ENCODE results near the gene SH3PXD2A. TPM values are rescaled to one million over a fixed set of nuclear protein-coding genes. Genes with fewer than 3 reads are reported as not detected.

SH3PXD2A gene
- total RNA-seq, 1 donor from 2014 or later = 30.3 TPM

DNA sequence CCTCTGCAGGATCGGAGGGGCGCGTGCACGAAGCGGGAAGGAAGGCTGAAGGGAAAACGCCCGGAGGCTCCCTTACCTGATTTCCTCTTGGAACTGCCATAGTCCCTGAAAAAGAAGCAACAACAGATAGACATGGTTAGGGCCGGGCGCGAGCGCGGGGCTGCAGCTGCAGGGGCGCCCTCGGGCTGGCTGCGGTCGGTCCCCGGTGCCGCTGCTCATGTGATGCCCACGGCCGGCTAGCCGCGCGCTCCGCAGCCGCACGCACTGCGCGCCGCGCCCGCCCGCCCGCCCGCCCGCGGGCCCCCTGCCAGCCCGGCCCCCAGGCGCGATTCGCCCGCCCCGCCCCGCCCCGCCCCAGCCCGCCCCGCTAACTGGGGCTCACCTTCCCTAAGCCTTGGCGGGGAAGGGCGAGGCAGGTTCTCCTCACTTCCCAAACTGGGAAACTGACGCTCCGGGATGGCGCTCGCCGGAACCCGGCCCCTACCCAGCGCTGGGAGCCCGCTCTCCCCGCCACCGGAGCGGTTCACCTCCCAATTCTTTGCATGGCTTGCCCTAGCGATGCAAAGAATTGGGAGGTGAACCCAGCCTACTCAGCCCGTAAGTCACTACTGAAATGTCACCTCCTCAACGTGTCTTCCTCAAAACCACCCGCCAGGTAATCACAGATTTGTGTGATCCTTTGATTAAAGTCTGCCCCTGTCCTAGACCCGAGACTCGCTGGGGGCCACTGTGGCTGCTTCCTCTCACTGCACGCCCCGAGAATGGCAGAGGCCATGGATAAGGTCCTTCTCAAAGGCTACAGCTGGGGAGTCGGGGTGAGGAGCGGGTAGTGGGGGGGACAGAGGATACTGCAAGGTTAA lies 162.2 kb downstream of the SH3PXD2A start:
- H3K4me1 ChIP-seq (ENCODE audit: control insufficient read depth in 3 of 3, insufficient read depth in 3 of 3, low read length in 3 of 3) = peaks cover 19 to 40% (median 20%) of the 10 kb centered on the region in 3 donors
- peak overlapping the region in 2 of 3 donors; percentile 14 to 25 for H3K9ac ChIP-seq (ENCODE audit: low read depth in 1 of 3, low read length in 3 of 3)
- no peak overlapping the region for H3K27ac ChIP-seq (ENCODE audit: low read depth, low read length)

DNA sequence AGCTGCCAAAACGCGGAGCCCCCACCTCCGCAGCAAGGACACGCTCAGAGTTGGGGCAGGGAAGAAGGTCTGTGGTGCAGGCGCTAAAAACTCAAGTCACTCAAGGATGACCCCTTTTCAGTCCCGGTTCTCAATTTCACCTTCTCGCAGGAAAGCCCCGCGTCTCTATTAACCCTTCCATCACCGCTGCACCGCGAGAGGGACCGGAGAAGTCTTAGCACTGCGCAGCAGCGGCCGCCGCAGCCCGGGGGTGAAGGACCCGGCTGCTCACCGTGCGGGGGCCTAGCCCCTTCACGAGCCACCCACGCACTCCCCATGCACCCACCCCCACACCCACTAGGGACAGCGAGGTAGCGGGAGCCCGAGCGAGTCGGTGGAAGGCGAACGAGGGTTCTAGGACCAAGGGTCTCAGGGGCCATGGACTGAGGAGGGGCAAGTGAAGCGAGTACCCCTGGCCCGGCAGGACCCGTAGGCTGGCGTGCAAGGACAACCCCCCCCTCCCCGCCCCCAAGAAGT lies 162.9 kb downstream of the SH3PXD2A start:
- no peak overlapping the region for H3K9ac ChIP-seq (ENCODE audit: low read depth in 1 of 3, low read length in 3 of 3)
- H3K36me3 ChIP-seq (ENCODE audit: control insufficient read depth in 3 of 3, insufficient read depth in 3 of 3, low read length in 3 of 3) = no peaks in the 10 kb centered on the region
- peaks cover 19 to 40% (median 20%) of the 10 kb centered on the region in 3 donors for H3K4me1 ChIP-seq (ENCODE audit: control insufficient read depth in 3 of 3, insufficient read depth in 3 of 3, low read length in 3 of 3)
- H3K27me3 ChIP-seq (ENCODE audit: control insufficient read depth in 3 of 3, insufficient read depth in 3 of 3, low read length in 3 of 3) = no peaks in the 10 kb centered on the region
- H3K27ac ChIP-seq (ENCODE audit: low read depth, low read length) = no peak overlapping the region
- no peaks in the 10 kb centered on the region for H3K9me3 ChIP-seq (ENCODE audit: control insufficient read depth in 3 of 3, low read length in 3 of 3)
- peak overlapping the region in 1 of 3 donors; percentile 23 for H3K4me3 ChIP-seq (ENCODE audit: low read length in 3 of 3)

More for the DNA sequence above, 162.2 kb downstream of the SH3PXD2A start:
- H3K4me3 ChIP-seq (ENCODE audit: low read length in 3 of 3) = peak overlapping the region; percentile 32 to 56 (median 43)
- no peaks in the 10 kb centered on the region for H3K9me3 ChIP-seq (ENCODE audit: control insufficient read depth in 3 of 3, low read length in 3 of 3)
- H3K36me3 ChIP-seq (ENCODE audit: control insufficient read depth in 3 of 3, insufficient read depth in 3 of 3, low read length in 3 of 3) = no peaks in the 10 kb centered on the region
- no peaks in the 10 kb centered on the region for H3K27me3 ChIP-seq (ENCODE audit: control insufficient read depth in 3 of 3, insufficient read depth in 3 of 3, low read length in 3 of 3)

DNA sequence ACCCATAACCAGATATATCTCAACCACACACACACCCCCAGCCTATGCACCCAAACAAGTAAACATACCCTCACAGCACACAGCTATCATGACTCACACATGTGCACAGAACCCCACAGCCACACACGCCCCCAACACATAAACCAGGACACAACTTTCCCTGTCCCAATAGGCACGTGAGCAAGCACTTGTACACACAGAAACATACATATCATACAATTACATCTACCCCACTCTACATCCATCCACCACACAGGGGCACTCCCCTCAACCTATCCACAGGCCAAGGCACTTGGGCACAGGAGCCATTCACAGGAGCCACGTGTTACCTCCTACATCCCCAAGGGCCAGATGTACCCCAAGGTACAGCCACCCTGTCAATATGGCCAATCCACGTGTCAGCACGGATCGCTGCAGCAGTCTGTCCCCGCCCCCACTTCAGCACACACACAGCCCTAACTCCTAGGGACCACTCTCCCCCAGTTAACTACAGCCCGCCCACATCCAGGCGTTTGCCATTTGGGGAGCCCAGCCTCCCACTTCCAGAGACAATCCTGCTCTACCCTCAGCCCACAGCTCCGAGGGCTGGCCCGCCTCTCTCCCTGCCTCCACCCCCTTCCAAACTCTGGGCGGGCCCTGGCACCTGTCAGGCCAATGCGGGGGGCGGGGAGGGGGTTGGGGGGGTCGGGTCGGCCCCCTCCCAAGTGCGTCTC lies 163.5 kb downstream of the SH3PXD2A start:
- Histone ChIP-seq H3K4me3 (ENCODE audit: low read length in 3 of 3) (no peak overlapping the region), H3K27ac (ENCODE audit: low read depth, low read length) (no peak overlapping the region), H3K27me3 (ENCODE audit: control insufficient read depth in 3 of 3, insufficient read depth in 3 of 3, low read length in 3 of 3) (no peaks in the 10 kb centered on the region), H3K36me3 (ENCODE audit: control insufficient read depth in 3 of 3, insufficient read depth in 3 of 3, low read length in 3 of 3) (no peaks in the 10 kb centered on the region), H3K9ac (ENCODE audit: low read depth in 1 of 3, low read length in 3 of 3) (peak overlapping the region in 1 of 3 donors; percentile 16), H3K4me1 (ENCODE audit: control insufficient read depth in 3 of 3, insufficient read depth in 3 of 3, low read length in 3 of 3) (peaks cover 17 to 36% (median 19%) of the 10 kb centered on the region in 3 donors), H3K9me3 (ENCODE audit: control insufficient read depth in 3 of 3, low read length in 3 of 3) (no peaks in the 10 kb centered on the region)

GRCh38 chr10:103691267-103691666 lies 164.1 kb downstream of the SH3PXD2A start:
- Histone ChIP-seq H3K4me1 (ENCODE audit: control insufficient read depth in 3 of 3, insufficient read depth in 3 of 3, low read length in 3 of 3) (peaks cover 11 to 32% (median 14%) of the 10 kb centered on the region in 3 donors), H3K9me3 (ENCODE audit: control insufficient read depth in 3 of 3, low read length in 3 of 3) (no peaks in the 10 kb centered on the region), H3K4me3 (ENCODE audit: low read length in 3 of 3) (no peak overlapping the region), H3K36me3 (ENCODE audit: control insufficient read depth in 3 of 3, insufficient read depth in 3 of 3, low read length in 3 of 3) (no peaks in the 10 kb centered on the region), H3K27ac (ENCODE audit: low read depth, low read length) (no peak overlapping the region), H3K27me3 (ENCODE audit: control insufficient read depth in 3 of 3, insufficient read depth in 3 of 3, low read length in 3 of 3) (no peaks in the 10 kb centered on the region), H3K9ac (ENCODE audit: low read depth in 1 of 3, low read length in 3 of 3) (peak overlapping the region in 1 of 3 donors; percentile 16)

DNA sequence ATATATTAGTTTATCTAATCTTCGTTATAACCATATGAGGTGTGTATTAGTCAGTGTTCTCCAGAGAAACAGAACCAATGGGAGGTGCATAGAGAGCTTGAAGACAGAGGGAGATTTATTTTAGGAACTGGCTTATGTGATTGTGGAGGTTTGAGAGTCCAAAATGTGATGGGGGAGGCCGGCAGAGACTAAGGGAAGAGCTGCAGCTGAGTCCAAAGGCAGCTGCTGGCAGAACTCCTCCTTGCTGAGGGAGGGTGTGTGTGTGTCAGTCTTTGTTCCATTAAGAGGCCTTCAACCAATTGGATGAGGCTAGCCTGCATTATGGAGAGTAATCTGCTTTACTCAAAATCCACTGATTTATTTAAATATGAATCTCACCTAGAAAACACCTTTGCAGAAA lies 165.1 kb downstream of the SH3PXD2A start:
- Histone ChIP-seq H3K36me3 (ENCODE audit: control insufficient read depth in 3 of 3, insufficient read depth in 3 of 3, low read length in 3 of 3) (no peaks in the 10 kb centered on the region), H3K4me1 (ENCODE audit: control insufficient read depth in 3 of 3, insufficient read depth in 3 of 3, low read length in 3 of 3) (peaks cover 5 to 27% (median 14%) of the 10 kb centered on the region in 3 donors), H3K9ac (ENCODE audit: low read depth in 1 of 3, low read length in 3 of 3) (no peak overlapping the region), H3K4me3 (ENCODE audit: low read length in 3 of 3) (no peak overlapping the region), H3K27ac (ENCODE audit: low read depth, low read length) (no peak overlapping the region), H3K27me3 (ENCODE audit: control insufficient read depth in 3 of 3, insufficient read depth in 3 of 3, low read length in 3 of 3) (no peaks in the 10 kb centered on the region), H3K9me3 (ENCODE audit: control insufficient read depth in 3 of 3, low read length in 3 of 3) (no peaks in the 10 kb centered on the region)

GRCh38 chr10:103688491-103688890 lies 166.9 kb downstream of the SH3PXD2A start:
- no peaks in the 10 kb centered on the region for H3K27me3 ChIP-seq (ENCODE audit: control insufficient read depth in 3 of 3, insufficient read depth in 3 of 3, low read length in 3 of 3)
- no peak overlapping the region for H3K9ac ChIP-seq (ENCODE audit: low read depth in 1 of 3, low read length in 3 of 3)
- no peak overlapping the region for H3K4me3 ChIP-seq (ENCODE audit: low read length in 3 of 3)
- H3K27ac ChIP-seq (ENCODE audit: low read depth, low read length) = no peak overlapping the region
- H3K36me3 ChIP-seq (ENCODE audit: control insufficient read depth in 3 of 3, insufficient read depth in 3 of 3, low read length in 3 of 3) = no peaks in the 10 kb centered on the region
- H3K9me3 ChIP-seq (ENCODE audit: control insufficient read depth in 3 of 3, low read length in 3 of 3) = no peaks in the 10 kb centered on the region
- H3K4me1 ChIP-seq (ENCODE audit: control insufficient read depth in 3 of 3, insufficient read depth in 3 of 3, low read length in 3 of 3) = peaks cover 2 to 12% (median 9%) of the 10 kb centered on the region in 3 donors

- no peaks in the 10 kb centered on the region for H3K27me3 ChIP-seq (ENCODE audit: control insufficient read depth in 3 of 3, insufficient read depth in 3 of 3, low read length in 3 of 3)
Measured at GRCh38 chr10:103687718-103688117, 167.7 kb downstream of the SH3PXD2A start.

DNA sequence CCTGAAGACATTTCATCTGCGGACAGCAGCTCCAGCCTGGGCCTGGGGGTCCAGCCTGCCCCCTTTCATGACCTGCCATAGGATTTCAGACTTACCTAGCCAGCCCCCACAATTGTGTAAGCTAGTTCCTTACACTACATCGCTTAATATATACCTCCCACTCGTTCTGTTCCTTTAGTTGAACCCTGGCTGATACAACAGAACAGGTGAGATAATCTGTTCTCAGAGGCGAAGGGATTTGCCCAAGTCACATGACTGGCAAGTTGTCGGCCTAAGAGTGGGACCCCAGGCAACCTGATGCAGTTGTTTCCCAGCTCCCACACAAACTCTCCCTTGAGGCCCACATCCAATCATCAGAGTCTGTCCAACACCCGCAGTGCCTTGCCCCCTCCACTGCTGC lies 168.2 kb downstream of the SH3PXD2A start:
- Histone ChIP-seq H3K9ac (ENCODE audit: low read depth in 1 of 3, low read length in 3 of 3) (no peak overlapping the region), H3K27ac (ENCODE audit: low read depth, low read length) (no peak overlapping the region), H3K4me3 (ENCODE audit: low read length in 3 of 3) (no peak overlapping the region), H3K9me3 (ENCODE audit: control insufficient read depth in 3 of 3, low read length in 3 of 3) (no peaks in the 10 kb centered on the region), H3K4me1 (ENCODE audit: control insufficient read depth in 3 of 3, insufficient read depth in 3 of 3, low read length in 3 of 3) (peaks cover 0 to 10% (median 6%) of the 10 kb centered on the region in 3 donors), H3K36me3 (ENCODE audit: control insufficient read depth in 3 of 3, insufficient read depth in 3 of 3, low read length in 3 of 3) (no peaks in the 10 kb centered on the region), H3K27me3 (ENCODE audit: control insufficient read depth in 3 of 3, insufficient read depth in 3 of 3, low read length in 3 of 3) (no peaks in the 10 kb centered on the region)

More at GRCh38 chr10:103687718-103688117, 167.7 kb downstream of the SH3PXD2A start:
- H3K4me3 ChIP-seq (ENCODE audit: low read length in 3 of 3) = no peak overlapping the region
- H3K36me3 ChIP-seq (ENCODE audit: control insufficient read depth in 3 of 3, insufficient read depth in 3 of 3, low read length in 3 of 3) = no peaks in the 10 kb centered on the region
- H3K4me1 ChIP-seq (ENCODE audit: control insufficient read depth in 3 of 3, insufficient read depth in 3 of 3, low read length in 3 of 3) = peaks cover 0 to 10% (median 6%) of the 10 kb centered on the region in 3 donors
- no peak overlapping the region for H3K9ac ChIP-seq (ENCODE audit: low read depth in 1 of 3, low read length in 3 of 3)
- no peaks in the 10 kb centered on the region for H3K9me3 ChIP-seq (ENCODE audit: control insufficient read depth in 3 of 3, low read length in 3 of 3)
- no peak overlapping the region for H3K27ac ChIP-seq (ENCODE audit: low read depth, low read length)

DNA sequence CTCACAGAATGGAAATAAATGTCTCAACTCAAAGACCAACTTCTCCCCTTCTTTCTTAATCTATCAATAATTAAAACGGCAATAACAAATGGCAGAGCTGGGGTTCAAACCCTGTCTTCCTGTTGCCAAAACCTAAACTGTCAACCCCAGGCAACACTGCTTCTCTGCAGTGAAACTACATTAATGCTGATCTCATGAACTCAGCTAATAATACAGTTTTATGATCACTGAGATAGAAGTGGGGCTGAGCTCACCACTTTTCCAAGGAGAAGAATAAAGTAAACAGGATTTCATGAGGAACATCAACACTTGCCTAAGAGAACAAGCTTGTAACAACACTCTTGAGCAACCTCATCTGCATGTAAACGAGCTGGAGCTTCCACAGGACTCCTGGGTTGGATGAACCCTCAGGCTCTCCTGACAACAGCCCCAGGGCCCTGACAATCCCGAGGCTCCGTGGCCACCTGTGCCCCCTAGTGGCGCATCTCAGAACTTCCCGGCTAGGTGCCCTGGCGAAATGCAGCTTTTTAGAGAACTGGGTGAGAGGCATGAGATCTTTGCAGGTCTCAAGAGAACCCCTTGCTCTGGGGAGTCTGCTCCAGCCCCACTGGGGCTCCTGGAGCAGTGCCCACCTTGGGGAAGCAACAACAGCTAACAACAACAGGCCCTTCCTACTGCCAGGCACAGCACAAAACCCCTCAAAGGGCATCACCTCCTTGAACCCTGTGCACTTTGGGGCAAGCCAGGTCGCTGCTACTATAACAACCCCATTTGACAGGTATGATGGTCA lies 169.3 kb downstream of the SH3PXD2A start:
- no peaks in the 10 kb centered on the region for H3K9me3 ChIP-seq (ENCODE audit: control insufficient read depth in 3 of 3, low read length in 3 of 3)
- no peaks in the 10 kb centered on the region for H3K36me3 ChIP-seq (ENCODE audit: control insufficient read depth in 3 of 3, insufficient read depth in 3 of 3, low read length in 3 of 3)
- H3K27ac ChIP-seq (ENCODE audit: low read depth, low read length) = no peak overlapping the region
- peaks cover 0 to 6% (median 6%) of the 10 kb centered on the region in 3 donors for H3K4me1 ChIP-seq (ENCODE audit: control insufficient read depth in 3 of 3, insufficient read depth in 3 of 3, low read length in 3 of 3)
- H3K9ac ChIP-seq (ENCODE audit: low read depth in 1 of 3, low read length in 3 of 3) = no peak overlapping the region
- H3K27me3 ChIP-seq (ENCODE audit: control insufficient read depth in 3 of 3, insufficient read depth in 3 of 3, low read length in 3 of 3) = no peaks in the 10 kb centered on the region
- H3K4me3 ChIP-seq (ENCODE audit: low read length in 3 of 3) = no peak overlapping the region
